ENCODE measurements around the gene OTOA.
"Not testable (repeated sequence)": the region's sequence is repeated elsewhere in the genome, so short reads cannot be mapped to it uniquely, and the experiment has no call there.

OTOA gene

DNA sequence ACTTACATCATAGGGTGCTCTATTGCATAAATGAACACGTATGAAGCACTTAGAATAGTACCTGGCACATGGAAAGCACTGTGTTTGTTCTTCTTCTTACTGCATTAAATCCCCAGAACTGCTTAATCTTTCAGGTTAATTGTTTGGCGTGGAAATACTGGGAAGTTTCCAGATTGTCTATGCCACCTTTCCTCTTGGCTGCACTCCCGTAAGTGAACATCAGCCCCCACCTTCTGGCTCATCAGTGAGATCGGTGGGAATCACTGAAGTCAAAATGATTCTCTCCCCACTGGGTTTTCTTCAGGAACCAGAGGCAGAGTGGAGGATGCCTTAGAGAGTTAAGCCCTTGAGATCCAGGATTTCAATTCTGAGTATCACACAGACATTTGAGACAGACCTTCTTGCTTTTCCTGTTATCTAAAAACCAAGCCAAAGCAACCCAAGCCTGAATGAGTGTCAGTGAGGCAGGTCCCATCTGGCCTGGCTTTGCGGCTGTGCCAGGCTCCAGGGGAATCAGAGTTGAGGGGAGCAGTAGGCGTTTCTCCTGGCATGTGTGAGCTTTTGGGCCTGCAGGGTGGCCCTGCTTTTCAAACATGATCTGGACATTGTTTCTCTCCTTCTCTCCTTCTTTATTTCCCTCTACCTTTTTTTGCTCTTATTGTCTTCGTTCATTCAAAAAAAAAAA, 59.1 kb downstream of the OTOA start:
- no peak for DNase-seq

DNA sequence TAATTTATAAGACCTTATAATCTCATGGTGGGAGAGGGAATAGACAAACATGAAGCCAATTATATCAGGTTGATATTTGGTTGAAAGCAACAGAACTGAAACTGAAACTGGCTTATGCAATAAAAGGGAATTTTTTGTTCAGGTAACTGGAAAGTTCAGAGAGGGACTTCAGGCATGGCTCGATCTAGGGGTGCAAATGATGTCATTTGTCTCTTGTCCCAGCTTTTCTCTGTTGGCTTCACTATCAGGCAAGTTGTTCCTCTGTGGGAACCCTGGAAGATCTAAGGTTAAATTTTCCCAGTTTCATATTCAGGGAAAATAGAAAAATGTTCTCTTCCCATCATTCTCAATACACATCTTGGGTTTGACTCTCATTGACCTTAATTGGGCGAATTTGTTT, 59.8 kb downstream of the OTOA start:
- no peak for DNase-seq

DNA sequence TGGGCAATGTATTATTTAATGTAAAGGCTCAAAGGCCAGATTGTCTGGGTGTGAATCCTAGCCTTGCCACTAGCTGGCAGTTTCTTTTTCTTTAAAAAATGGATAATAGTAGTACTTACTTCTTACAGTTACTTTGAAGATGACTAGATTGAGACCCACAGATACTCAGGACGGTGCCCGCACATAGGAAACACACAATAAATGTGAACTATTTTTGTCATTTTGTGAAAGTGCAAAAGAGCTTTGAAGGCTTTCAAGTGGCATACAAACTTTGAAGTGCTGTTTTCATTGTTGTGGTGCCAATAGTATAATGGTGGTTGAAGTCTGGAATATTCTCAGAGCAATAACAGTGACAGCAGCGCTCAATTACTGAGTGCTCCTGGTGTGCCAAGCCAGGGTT, 63.6 kb downstream of the OTOA start:
- DNase-seq: no peak

DNA sequence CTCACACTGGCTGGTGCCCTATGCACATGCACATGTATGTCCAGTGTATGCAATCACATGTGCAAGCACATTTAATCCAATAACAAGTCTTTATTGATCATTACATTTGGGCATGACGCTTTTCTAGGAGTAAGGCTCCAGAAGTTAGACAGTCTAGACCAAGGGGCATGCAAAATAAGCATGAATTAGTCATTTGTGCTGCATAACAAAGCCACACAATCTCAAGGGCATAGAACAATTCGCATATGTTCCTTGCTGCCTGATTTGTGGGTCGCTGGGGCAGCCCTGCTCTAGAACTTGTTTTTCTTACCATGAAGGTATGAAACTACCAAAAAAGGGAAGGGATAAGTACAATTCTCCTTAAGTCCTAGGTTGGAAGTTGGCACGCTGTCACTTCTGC, 67.5 kb downstream of the OTOA start:
- not testable (repeated sequence) for DNase-seq

DNA sequence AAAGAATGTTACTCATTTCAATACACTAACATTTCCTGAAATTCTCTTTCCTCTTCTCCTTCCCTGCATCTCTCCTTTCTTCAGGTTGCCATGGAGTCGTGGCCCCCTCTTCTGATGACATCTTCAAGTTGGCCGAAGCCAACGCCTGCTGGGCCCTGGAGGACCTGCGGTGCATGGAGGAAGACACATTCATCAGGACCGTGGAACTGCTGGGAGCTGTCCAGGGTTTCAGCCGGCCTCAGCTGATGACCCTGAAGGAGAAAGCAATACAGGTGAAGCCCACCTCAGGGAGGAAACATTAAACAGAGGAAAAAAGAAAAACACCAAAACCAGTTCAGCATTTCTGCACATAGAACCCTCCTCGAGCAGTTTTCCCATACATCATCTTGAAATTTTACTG, 76.9 kb downstream of the OTOA start:
- DNase-seq: not testable (repeated sequence)

DNA sequence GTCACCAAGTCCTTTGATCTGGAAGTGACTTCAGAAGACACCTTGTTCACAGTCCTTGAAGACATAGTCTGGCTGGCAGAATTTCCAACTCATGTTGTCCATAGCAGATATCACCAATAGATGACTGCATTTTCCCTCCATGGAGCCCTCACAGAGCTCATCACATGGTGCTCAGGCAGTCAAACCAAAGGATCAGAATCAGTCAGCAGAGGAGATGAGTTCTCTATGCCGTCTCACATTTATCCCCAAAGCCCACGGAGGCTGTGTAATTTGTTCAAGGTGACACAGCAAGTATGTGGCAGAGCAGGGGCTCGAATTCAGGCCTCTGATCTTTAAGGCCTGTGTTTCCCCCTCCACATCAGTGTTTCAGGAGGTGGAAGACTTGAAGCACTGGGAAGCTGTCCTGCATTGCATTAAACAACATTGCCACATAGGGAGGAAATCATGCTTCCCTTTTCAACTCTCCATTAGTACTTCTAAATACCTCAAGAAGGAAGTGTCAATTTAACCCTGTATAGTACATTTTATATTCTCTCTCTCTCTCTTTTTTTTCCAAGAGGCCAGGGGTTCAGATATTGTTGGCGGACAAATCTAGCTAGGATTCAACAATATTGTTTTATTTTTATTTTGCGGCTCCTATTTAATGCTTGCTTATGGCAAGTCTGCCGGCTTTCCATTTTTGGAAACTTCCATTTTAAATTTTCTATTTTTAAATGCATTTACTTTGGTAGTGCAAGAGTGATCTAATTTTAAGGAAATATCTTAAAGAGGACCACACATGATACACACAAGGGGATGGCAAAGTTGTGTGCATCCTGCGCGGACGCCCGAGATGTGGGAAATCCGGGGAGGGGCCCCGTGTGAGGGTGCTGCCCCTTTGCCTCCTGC, 92.7 kb downstream of the OTOA start:
- DNase-seq: peak; percentile 67 to 81

DNA sequence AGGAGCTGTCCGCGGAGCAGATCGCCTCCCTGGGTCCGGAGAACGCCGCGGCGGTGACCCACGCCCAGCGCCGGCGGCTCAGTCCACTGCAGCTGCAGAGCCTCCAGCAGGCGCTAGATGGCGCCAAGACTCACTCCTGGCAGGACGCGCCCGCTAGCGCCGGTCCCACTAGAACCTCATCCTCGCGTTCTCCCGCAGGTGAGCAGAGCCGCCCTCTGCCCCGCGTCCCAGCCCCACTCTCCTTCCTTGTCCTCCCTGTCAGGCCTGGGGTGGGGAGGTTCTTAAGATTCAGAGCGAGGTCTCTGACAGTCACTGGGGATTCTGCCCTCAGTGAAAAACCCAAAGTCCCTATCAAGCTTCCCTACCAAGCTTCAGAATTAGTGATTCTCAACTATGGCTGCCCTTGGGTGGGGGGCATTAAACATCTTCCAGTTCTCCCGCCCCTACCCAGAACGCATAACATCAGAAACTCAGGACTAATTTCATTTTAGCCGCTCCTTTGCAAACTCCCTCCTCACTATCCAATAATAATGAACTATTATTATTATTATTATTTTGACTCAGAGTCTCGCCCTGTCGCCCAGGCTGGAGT, 93.4 kb downstream of the OTOA start:
- not testable (repeated sequence) for DNase-seq

DNA sequence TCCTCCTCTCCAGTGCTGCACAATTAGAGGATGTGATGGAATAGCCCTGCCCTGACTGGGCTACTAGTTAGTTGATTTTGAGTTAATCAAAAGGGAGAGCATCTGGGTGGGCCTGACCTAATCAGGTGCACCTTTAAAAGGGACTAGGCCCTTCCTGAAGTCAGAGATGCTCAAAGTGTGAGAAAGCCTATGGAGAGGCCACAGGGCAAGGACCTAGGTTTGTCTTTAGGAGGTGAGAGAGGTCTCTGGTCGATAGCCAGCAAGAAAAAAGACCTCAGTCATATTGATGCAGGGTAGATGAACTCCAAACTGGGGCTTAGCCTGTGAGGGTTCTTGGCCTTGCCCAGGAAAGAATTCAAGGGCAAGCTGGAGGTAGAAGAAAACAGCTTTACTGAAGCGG, 104.5 kb downstream of the OTOA start:
- not testable (repeated sequence) for DNase-seq

DNA sequence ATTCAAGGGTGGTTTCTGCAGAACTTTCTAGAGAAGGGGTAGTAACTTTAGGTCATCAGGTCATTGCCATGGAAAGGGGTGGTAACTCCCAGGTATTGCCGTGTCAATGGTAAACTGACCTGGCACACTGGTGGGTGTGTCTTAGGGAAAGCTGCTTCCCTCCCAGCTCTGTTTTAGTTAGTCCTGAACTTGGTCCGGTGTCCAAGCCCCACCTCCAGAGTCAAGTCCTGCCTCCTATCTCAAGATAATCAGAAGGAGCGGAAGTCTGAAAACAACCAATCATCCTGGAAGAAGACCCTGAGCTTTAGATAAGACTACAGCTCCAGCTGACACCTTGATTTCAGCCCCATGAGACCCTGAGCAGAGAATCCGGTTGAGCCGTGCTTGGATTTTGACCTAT, 105.0 kb downstream of the OTOA start:
- not testable (repeated sequence) for DNase-seq

DNA sequence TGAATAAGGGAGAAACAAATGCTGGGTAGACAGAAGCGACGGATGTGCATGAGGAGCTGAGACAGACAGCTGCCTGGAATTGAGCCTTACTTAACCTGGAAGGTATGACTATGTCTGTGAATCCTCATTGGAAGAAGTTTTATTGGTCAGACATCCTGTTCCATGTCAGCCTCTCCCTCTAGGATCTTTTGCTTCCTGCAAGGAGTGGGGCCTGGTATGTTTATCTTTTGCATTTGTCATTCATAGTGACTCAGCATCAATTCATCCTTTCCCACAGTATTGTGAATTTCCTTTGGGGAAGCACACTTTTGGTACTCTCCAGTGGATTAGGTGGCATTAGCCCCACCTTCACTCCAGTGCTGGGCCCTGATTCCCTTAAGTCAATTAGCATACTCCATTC, 105.5 kb downstream of the OTOA start:
- not testable (repeated sequence) for DNase-seq

DNA sequence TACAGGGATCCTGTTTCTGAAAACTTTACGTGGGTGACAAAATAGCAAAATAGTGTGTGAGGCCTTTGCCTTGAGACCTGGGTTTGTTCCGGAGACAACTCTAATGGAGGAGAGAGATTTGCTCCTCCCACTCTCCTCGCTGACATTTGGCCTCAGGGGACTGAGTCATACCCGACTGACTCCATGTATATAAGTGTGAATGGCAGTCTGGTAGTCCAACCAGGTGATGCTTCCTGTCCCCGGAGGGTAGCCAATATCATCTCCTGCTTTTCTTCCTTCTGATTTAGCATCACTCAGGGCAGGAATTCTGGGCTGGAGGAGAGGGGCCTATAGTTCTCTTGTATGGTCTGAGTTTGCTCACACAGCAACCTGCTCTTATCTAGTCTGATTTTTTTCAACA, 106.8 kb downstream of the OTOA start:
- not testable (repeated sequence) for DNase-seq

DNA sequence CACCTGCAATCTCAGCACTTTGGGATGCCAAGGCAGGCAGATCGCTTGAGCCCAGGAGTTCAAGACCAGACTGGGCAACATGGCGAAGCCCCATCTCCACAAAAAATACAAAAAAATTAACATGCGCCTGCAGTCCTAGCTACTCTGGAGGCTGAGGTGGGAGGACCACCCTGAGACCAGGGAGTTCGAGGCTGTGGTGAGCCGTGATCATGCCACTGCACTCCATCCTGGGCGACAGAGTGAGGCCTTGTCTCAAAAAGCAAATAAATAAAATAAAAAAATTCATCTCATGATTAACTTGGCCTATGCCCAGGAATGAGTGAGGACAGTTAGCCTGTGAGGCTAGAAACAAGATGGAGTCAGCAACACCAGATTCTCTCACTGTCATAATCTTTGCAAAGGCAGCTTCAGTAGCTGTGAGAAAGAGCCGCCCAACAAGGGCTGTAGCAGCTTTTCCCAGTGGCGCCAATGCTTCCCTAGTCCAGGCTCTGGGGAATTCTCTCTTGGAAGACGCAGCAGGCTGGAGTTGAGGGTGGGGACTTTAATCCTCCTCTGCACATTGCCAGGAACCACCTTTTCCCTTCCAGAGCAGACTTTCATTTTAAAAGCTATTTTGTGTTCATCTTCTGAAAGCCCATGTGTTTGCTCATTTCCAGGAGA, 108.9 kb downstream of the OTOA start:
- not testable (repeated sequence) for DNase-seq

DNA sequence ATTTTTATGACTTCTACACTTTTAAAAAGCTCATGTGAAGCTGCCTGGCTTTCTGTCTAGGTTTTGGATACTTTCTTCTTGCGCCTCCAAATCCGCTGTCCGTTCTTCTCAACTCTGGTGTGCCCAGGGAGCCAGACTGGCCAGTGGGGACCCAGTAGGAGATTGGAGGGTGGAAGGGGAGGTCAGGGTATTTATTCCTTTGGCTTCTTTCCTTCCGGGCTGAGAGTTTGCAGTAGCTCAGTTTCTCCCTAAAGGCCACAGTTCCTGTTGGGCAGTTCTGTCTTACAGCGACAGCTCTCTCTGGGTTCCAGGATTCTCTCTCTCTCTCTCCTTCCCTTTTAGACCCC, 109.4 kb downstream of the OTOA start:
- not testable (repeated sequence) for DNase-seq

DNA sequence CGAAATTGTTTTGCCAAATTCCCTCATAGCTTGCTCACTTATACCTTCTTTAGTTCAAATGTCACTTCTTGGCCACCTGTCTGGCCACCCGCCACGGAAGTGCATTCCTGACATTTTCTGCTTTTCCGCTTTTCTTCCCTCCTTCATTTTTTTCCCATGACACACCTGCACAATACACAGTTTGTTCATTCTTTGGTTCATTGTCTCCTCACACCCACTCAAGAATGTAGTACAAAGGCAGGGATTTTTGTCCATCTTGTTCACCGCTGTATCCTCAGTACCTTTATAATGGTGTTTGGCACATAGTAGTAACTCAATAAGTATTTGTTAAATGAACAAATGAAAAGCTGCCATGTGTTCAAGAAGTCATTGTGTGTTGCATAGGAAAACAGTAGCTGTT, 116.8 kb downstream of the OTOA start:
- DNase-seq: not testable (repeated sequence)

DNA sequence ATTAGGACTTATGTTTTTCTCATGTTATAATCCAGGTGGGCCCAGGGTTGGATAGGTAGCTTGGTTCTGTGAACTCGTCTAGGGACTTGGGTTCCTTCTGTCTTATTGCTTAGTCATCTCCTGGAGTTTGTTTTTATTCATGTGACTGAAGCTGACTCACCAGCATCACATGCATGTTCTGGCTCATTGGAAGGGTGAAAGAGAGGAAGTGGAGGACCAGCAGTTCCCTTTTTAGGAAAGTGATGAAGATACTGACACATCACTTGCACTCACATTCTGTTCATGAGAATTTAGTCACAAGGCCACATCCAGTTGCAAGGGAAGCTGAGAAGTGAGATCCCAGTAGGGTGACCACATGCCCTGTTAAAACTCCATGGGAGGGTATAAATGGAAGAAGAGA, 126.7 kb downstream of the OTOA start:
- not testable (repeated sequence) for DNase-seq

DNA sequence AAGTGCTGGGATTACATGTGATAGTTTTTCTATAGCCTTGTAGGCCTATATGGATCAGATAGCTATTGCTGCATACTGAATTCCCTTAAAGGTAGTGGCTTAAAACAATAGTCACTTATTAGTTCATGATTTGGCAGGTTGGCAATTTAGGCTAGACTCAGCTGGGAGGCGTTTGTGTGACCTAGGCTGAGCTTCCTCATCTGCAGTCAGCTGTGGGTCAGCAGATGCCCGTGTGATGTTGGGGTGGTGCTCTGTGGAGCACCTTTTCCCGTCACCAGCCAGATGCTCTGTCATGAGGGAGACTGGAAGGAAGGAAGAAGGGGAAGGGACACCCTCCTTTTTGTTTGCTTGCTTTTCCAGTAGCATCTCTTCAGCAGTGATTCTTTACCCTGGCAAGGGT, 129.5 kb downstream of the OTOA start:
- DNase-seq: not testable (repeated sequence)

DNA sequence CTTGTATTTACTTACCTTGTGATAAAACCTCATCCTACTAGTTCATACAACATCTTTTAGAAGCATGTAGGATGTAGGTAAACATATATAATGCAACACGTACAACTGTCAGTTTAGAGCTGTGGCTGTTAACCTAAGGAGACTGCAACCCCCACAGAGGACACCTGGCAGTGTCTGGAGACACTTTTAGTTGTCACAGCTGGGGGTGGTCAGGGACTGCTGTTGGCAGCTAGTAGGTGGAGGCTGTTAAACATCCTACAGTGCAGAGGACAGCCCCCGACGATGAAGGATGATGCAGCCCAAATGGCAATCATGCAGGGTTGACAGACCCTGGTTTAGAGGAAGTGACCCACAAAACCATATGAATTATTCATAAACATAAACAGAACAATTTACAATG, 134.8 kb downstream of the OTOA start:
- DNase-seq: not testable (repeated sequence)

DNA sequence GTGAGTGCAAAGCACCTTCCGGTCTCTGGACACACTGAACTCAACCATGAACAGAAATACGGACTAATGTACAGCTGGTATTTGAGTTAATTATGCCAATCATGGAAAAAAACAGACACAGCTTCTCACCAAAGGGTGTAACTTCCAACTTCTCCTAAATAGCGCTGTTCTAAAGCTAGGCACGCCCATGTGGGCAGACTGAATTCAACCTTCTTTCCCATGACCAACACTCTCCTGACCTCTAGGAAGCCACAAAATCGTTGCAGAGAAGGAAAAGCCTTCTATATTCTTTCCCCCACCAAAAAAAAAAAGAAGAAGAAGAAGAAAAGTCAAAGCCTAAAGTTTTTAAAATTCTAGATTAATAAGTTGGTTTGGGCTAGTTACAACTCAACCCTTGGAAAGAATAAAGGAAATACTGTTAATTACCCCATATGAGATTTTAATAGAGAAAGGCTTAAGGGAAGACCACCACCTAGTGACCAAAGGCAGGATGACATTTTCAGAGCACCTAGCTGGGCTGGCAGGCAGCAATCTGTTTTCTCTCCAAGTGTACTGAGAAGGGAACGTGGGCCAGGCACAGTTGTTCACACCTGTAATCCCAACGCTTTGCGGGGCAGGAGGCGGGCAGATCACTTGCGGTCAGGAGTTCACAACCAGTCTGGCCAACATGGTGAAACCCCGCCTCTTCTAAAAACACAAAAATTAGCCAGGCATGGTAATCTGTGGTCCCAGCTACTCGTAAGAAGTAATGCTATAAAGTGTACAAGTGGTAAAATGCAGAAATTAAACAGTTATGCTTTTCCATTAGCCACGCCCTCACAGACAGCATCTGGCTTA, 138.0 kb downstream of the OTOA start:
- DNase-seq: peak; percentile 48 to 55

DNA sequence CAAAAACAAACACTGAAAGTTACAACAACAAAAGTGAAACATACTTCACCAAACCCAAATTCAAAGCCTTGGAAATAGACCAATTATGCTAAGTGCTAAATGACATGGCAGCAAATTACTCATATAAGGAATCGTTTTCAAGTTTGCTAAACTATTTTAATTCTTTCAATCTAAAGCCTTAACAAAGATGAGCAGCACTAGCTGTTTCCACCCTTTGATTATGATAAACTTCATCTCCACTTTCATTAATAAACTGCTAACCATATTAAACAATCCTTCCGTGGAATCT, 138.6 kb downstream of the OTOA start:
- DNase-seq: not testable (repeated sequence)

Measured in inflammatory macrophage (primary cell).